ENCODE measurements around the gene SLC9A9. TPM values are rescaled to one million over a fixed set of nuclear protein-coding genes. Genes with fewer than 3 reads are reported as not detected.

Gene SLC9A9
- total and polyA plus RNA-seq, 2 of the 8 experiments (the other 6 are each of a cell fraction or from before 2014, with no cell fraction given): 0.48 to 1.1 TPM

- Histone ChIP-seq H3K36me3 (ENCODE audit: control insufficient read depth in 2 of 4, insufficient read depth in 4 of 4, low read length in 3 of 4) (no peaks in the 10 kb centered on the region), H2BK120ac (replicated peaks; ENCODE audit: low read depth, low read length) (no peak overlapping the region), H3K23ac (ENCODE audit: insufficient read length) (no peak overlapping the region), H2BK5ac (ENCODE audit: low read depth, low read length) (no peak overlapping the region), H4K20me1 (replicated peaks in 1 of 2; ENCODE audit: control insufficient read depth in 1 of 2, insufficient read depth in 2 of 2, low read length in 2 of 2) (no peaks in the 10 kb centered on the region), H3K56ac (replicated peaks; ENCODE audit: insufficient read length, low read depth, low read length) (no peak overlapping the region), H3K27me3 (replicated peaks in 1 of 4; ENCODE audit: control insufficient read depth in 3 of 4, extremely low read depth in 1 of 4, insufficient read depth in 3 of 4, low read length in 3 of 4) (no peaks in the 10 kb centered on the region), H3K4ac (replicated peaks; ENCODE audit: insufficient read length, low read depth, low read length) (no peak overlapping the region), H2AFZ (ENCODE audit: low read length) (no peak overlapping the region), H4K5ac (ENCODE audit: insufficient read length, low read depth, low read length) (no peak overlapping the region), H2AK5ac (ENCODE audit: low read depth, low read length) (no peak overlapping the region), H3K4me1 (replicated peaks in 1 of 4; ENCODE audit: control insufficient read depth in 3 of 4, insufficient read depth in 4 of 4, low read length in 3 of 4) (no peaks in the 10 kb centered on the region), H3K4me2 (ENCODE audit: insufficient read depth in 1 of 2, low read depth in 2 of 2, low read length in 2 of 2) (no peak overlapping the region), H3K9me3 (ENCODE audit: insufficient read depth in 2 of 2, low read depth in 1 of 2, low read length in 1 of 2) (no peaks in the 10 kb centered on the region), H3K14ac (ENCODE audit: insufficient read length) (no peak overlapping the region), H3K79me2 (ENCODE audit: control insufficient read depth in 1 of 2, insufficient read depth in 2 of 2, low read length in 2 of 2) (no peaks in the 10 kb centered on the region), H3K9ac (replicated peaks in 1 of 4; ENCODE audit: extremely low read depth in 1 of 4, low read depth in 3 of 4, low read length in 3 of 4) (no peak overlapping the region), H4K91ac (replicated peaks; ENCODE audit: insufficient read length, low read length) (no peak overlapping the region), H2BK20ac (ENCODE audit: low read length) (no peak overlapping the region), H3K27ac (ENCODE audit: low read depth, low read length) (no peak overlapping the region), H2BK15ac (ENCODE audit: low read length) (no peak overlapping the region), H3K79me1 (ENCODE audit: low read depth, low read length) (no peaks in the 10 kb centered on the region), H3K4me3 (ENCODE audit: extremely low read depth in 1 of 4, insufficient read depth in 2 of 4, low read depth in 3 of 4, low read length in 4 of 4) (no peak overlapping the region), H2BK12ac (ENCODE audit: low read depth, low read length) (no peak overlapping the region), H3K18ac (ENCODE audit: extremely low read depth, low read length) (no peak overlapping the region), H4K8ac (ENCODE audit: extremely low read depth, insufficient read depth, low read length) (no peak overlapping the region), H3K23me2 (ENCODE audit: low read depth, low read length) (peaks cover 3% of the 10 kb centered on the region; the same call in 1 of the 2 replicates)
- POLR2A ChIA-PET (ENCODE audit: partially characterized antibody): no interaction called here
- CTCF ChIA-PET (ENCODE audit: partially characterized antibody): no interaction called here
- no peak for DNase-seq (ENCODE audit: low read depth in 1 of 2, low spot score in 2 of 2)
- TF ChIP-seq CTCF (IDR thresholded peaks at IDR 0.05; ENCODE audit: control extremely low read depth in 1 of 3, insufficient read depth in 1 of 3, low read depth in 1 of 3, low read length in 3 of 3): no peak
- no peak for TF ChIP-seq POLR2AphosphoS5 (IDR thresholded peaks at IDR 0.05; ENCODE audit: low read depth, low read length)
- no peak for TF ChIP-seq CREB1 (IDR thresholded peaks at IDR 0.05)
- TF ChIP-seq MAFK (IDR thresholded peaks at IDR 0.05; ENCODE audit: low read depth, low read length): no peak
- no peak for TF ChIP-seq ZNF274 (IDR thresholded peaks at IDR 0.05; ENCODE audit: borderline replicate concordance, extremely low read depth, low read length)
- no peak for TF ChIP-seq RNF2 (IDR thresholded peaks at IDR 0.05; ENCODE audit: borderline replicate concordance, low read depth, low read length, missing control alignments, poor library complexity, severe bottlenecking)
- TF ChIP-seq POU5F1 (IDR thresholded peaks at IDR 0.05; ENCODE audit: low read depth, low read length): no peak
- TF ChIP-seq SIN3A (conservative IDR thresholded peaks at IDR 0.05 in 1 of 2, IDR thresholded peaks at IDR 0.05 in 1 of 2; ENCODE audit: low read depth in 1 of 2, low read length in 2 of 2): no peak
- no peak for TF ChIP-seq ASH2L (IDR thresholded peaks at IDR 0.05; ENCODE audit: low read length)
- no peak for TF ChIP-seq EGR1 (IDR thresholded peaks at IDR 0.05; ENCODE audit: borderline replicate concordance, low read depth, low read length)
- TF ChIP-seq RFX5 (IDR thresholded peaks at IDR 0.05; ENCODE audit: borderline replicate concordance, low read depth, low read length): no peak
- no peak for TF ChIP-seq POLR2A (IDR thresholded peaks at IDR 0.05; ENCODE audit: control extremely low read depth in 1 of 2, low read depth in 2 of 2, low read length in 2 of 2)
- FAIRE-seq: no peak
- whole genome bisulfite sequencing, 2 experiments (ENCODE audit: extremely low coverage in 1 of 2, insufficient coverage in 1 of 2, insufficient read length in 1 of 2, insufficient replicate concordance in 2 of 2, low coverage in 1 of 2, low lambda C conversion rate in 2 of 2, missing lambda C conversion rate in 1 of 2): 80% methylated on average over 1 of the region's 1 CpG; no CpG with 5 or more reads in 1 of the 2 experiments
These were observed 408.5 kb downstream of the SLC9A9 start for GRCh38 chr3:143439817-143440216.
